GOT3 (cell line): ENCODE results near the gene IDUA.
"Not testable (repeated sequence)": the region's sequence is repeated elsewhere in the genome, so short reads cannot be mapped to it uniquely, and the experiment has no call there.

ENCODE experiments used
- DNase-seq: peaks from one replicate; lab custom pipeline; 2025; ENCODE audit warnings: mixed read lengths; lab: John Stamatoyannopoulos, UW

IDUA gene

DNA sequence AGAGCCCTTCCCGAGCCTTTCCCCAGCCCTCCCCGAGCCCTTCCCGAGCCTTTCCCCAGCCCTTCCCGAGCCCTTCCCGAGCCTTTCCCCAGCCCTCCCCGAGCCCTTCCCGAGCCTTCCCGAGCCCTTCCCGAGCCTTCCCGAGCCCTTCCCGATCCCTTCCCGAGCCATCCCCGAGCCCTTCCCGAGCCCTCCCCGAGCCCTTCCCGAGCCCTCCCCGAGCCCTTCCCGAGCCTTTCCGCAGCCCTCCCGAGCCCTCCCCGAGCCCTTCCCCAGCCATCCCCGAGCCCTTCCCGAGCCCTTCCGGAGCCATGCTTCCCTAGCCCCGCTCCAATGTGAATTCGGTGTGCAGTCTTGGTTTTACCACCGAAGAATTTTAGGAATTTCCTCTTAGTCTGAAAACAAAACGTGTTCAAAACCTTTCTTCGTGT lies 59.8 kb downstream of the IDUA start:
- peak; percentile 38 for DNase-seq

DNA sequence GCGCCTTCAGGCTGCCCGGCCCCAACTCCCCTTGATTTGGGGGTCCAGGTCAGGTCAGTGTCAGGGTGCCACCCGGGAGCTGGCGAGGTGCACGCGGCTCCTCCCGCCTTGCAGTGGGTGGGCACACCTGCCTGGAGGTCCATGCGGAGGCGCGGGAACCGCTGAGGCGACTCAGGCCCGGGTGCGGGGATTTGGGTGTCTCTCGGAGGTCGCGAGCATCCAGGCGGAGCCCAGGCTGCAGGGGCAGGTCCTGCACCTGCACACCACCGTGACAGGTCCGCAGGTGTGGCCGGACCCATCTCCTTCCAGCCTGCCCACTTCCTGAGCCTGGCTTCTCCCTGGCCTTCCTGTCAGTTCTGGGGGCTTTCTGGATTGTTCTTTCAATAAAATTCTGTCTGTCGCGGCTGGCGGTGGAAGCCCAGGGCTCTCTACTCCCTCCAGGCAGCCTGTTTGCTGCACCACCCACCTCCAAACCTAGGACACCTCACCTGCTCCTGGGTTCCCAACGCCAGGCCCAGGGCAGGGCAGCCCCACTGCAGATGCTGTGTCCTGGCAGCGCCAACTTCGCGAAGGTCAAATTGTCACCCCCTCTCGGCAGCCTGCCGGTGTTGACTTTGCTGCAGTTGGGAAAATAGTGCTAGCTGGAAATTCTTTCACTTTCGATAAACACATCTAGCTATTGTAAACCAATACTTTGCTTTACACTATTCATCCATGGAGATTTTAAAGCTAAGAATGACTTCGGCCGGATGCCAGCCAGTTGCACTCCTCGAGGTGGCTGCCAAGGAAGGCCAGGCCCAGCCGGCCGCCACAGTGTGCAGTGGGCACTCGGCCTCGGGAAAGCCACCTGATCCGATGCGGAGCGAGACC lies 60.5 kb downstream of the IDUA start:
- no peak for DNase-seq

- DNase-seq, result no peak
Measured at GRCh38 chr4:1047976-1048772, 61.3 kb downstream of the IDUA start.

GRCh38 chr4:1048773-1049590 lies 62.1 kb downstream of the IDUA start:
- no peak for DNase-seq

DNA sequence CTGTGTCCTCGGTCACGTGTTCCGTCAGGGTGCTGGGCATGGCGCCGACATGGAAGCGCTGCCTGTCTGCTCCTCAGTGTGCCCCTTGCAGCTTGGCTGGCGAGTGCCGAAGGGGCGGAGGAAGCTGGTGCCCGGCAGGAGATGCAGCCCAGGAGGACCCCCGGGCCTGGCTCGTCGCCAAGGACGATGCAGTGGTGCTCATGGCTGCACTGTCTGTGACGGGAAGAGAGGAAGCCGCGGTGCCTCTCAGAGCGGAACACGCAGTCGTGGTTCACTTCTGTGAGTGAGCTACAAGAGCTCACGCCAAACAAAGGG lies 62.7 kb downstream of the IDUA start:
- no peak for DNase-seq

- no peak for DNase-seq
Measured at GRCh38 chr4:1050486-1051213, 63.8 kb downstream of the IDUA start.

DNA sequence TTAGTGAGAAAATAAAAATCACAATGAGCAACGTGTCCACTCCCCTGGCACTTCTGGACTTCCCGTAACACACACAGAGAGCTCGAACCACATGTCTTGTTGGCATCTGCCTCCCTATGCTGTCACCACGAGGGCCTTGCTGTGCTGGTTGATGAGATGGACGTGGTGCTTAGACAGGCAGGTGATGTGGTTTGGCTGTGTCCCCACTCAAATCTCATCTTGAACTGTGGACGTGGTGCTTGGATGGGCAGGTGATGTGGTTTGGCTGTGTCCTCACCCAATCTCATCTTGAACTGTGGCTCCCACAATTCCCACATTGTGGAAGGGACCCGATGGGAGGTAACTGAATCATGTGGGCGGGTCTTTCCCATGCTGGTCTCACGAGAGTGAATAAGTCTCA lies 64.6 kb downstream of the IDUA start:
- no peak for DNase-seq

DNA sequence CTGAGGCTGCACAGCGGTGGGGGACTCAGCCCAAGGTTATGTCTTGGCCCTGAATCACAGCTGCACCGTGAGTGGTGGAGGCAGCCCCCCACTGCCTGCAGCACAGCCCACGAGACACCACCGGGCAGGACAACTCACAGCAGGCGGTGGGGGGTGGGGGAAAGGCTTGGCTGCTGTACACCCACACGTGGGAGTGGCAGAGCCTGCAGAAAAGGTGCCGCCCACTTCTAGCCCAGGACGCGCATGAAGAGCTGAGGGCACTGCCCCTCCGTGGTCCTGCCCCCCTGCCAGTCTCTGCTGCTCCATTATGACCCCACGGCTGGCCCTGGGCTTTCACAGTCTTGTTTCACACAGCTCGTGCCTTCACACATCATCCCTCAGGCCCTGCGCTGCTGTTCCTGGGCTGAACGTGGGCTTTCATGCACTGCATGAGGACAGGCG lies 65.4 kb downstream of the IDUA start:
- DNase-seq, result no peak

DNA sequence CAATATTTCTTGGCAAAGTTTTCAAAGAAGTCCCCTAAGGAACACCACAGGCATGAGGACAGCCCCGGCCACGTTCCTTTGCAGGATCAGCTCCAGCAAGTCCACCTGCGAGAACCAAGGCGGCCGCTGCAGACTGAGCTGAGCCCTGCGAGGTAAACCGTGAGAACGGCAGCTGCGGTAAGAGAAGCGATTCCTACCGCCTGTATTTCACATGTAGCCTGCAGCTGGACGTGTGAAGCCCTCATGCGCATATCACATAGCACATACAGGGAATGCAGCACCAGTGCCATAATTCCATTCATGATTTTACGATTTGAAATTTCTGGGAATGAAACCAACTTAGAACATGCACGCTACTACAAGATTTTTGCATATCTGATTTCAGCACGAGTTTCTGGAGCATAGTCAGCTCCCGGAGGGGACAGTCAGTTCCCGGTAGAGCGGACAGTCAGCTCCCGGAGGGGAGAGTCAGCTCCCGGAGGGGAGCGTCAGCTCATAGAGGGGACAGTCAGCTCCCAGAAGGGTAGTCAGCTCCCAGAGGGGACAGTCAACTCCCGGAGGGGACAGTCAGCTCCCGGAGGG lies 66.3 kb downstream of the IDUA start:
- DNase-seq, result no peak

DNA sequence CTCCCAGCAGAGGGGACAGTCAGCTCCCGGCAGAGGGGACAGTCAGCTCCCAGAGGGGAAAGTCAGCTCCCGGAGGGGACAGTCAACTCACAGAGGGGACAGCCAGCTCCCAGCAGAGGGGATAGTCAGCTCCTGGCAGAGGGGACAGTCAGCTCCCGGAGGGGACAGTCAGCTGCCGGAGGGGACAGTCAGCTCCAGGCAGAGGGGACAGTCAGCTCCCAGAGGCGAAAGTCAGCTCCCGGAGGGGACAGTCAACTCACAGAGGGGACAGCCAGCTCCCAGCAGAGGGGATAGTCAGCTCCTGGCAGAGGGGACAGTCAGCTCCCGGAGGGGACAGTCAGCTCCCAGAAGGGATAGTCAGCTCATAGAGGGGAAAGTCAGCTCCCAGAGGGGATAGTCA lies 67.0 kb downstream of the IDUA start:
- not testable (repeated sequence) for DNase-seq
